Cardiac muscle cell (in vitro differentiated cells and primary cell): ENCODE results near the gene E2F2. TPM values are rescaled to one million over a fixed set of nuclear protein-coding genes. Genes with fewer than 3 reads are reported as not detected.
A peak's percentile ranks its signal among the peaks of the same experiment; 100 is the strongest.

Source experiments
- DNase-seq, 2 donors: peaks; one replicate each; pipeline versions ENCODE4 v3.0.0 to v3.0.0-alpha.2; 2010 to 2017; ENCODE audit warnings: low read depth in 1 of 2, low spot score in 1 of 2
- H3K27ac ChIP-seq: fragments of 200-600 bp; sonication (generic); 2 replicates; pipeline ENCODE4 v1.5.1; 2016
- H3K27me3 ChIP-seq: fragments of 200-600 bp; sonication (generic); 2 replicates; pipeline ENCODE4 v1.6.0; 2016; ENCODE audit warnings: control low read depth
- H3K36me3 ChIP-seq: fragments of 200-600 bp; sonication (generic); 2 replicates; pipeline ENCODE4 v1.5.1; 2016; ENCODE audit warnings: control low read depth
- H3K4me1 ChIP-seq: fragments of 200-600 bp; sonication (generic); 2 replicates; pipeline ENCODE4 v1.8.1; 2017; ENCODE audit warnings: low read depth, mild to moderate bottlenecking, mixed run types
- H3K4me3 ChIP-seq: fragments of 200-600 bp; sonication (generic); 2 replicates; pipeline ENCODE4 v1.5.1; 2016; ENCODE audit warnings: mild to moderate bottlenecking
- H3K9me3 ChIP-seq: fragments of 200-600 bp; sonication (generic); 2 replicates; pipeline ENCODE4 v1.5.1; 2017; ENCODE audit warnings: low read depth, mild to moderate bottlenecking, control low read depth
- polyA plus RNA-seq: library from polyadenylated mRNA; unstranded; fragments of >200 nt; fragmentation: Nextera tagmentation; extraction: Ambion mirVana; gene quantifications from 2 replicates; pipeline ENCODE4 v1.2.1, GENCODE V29; 2016
- total RNA-seq: library from RNA; depleted of rRNA; stranded (reverse); fragments of >200 nt; gene quantifications from 2 replicates; pipeline ENCODE4 v1.2.3, GENCODE V29; 2016
- TF ChIP-seq, protein P1 (sequence below): IDR thresholded peaks from 2 replicates; pipeline ENCODE4 v1.5.1; 2012; ENCODE audit warnings: low read depth, mild to moderate bottlenecking, low read length

Gene E2F2
- total and polyA plus RNA-seq, 2 experiments from 2014 or later: 2.1 to 2.2 TPM

DNA sequence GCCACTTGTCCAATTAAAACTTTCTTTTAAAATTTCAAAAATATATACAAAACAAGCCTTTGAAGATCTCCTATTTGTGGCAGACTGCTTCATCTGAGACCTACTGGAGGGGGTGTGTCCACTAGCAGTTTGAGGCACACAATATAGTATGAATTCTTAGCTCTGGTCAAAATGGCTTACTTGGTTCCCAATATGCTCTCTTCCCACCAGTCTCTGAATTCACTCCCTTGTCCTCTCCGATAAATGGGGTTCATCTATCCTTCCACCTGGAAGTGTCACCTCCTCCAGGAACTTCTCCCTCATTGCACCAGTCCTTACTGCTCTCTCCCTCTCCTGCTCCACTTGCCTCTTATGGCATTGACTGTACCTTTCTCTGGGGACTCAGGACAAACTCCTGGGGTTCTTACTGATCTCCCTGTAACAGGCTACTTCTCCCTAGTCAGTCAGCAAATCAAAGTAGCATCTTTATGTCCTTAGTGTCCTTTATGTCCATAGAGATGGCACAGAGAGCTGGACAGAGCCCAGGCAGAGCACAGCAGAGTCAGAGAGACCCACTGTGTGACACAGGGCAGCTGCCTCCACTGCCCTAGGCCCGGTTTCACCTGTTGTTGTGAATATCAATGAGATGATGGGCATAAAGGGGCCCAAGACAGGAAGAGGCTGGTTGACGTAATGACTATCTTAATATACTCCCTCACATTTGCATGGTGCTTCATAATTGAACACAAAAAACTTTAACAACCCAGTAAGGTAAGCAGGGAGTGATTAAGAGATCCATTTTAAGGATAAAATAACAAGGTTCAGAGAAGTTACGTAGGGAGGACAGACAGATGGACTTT lies 50.6 kb downstream of the E2F2 start:
- no peak for DNase-seq
- Histone ChIP-seq H3K4me3 (no peak overlapping the region), H3K36me3 (no peaks in the 10 kb centered on the region), H3K27me3 (no peaks in the 10 kb centered on the region), H3K4me1 (peaks cover 32% of the 10 kb centered on the region), H3K27ac (peak overlapping the region; percentile 92), H3K9me3 (no peaks in the 10 kb centered on the region)
- TF ChIP-seq, protein P1, sequence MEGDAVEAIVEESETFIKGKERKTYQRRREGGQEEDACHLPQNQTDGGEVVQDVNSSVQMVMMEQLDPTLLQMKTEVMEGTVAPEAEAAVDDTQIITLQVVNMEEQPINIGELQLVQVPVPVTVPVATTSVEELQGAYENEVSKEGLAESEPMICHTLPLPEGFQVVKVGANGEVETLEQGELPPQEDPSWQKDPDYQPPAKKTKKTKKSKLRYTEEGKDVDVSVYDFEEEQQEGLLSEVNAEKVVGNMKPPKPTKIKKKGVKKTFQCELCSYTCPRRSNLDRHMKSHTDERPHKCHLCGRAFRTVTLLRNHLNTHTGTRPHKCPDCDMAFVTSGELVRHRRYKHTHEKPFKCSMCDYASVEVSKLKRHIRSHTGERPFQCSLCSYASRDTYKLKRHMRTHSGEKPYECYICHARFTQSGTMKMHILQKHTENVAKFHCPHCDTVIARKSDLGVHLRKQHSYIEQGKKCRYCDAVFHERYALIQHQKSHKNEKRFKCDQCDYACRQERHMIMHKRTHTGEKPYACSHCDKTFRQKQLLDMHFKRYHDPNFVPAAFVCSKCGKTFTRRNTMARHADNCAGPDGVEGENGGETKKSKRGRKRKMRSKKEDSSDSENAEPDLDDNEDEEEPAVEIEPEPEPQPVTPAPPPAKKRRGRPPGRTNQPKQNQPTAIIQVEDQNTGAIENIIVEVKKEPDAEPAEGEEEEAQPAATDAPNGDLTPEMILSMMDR: no peak

DNA sequence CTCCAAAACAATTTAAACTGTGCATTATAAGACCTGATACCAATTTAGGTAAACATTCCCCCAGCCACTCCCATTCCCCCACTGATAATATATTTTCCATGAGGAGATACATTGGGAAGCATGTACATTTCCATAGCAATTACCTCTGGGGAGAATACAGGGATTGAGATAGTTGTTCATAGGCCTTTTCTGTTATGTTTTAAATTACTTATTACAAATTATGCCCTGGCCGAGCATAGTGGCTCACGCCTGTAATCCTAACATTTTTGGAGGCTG lies 51.4 kb downstream of the E2F2 start:
- H3K4me1 ChIP-seq: peaks cover 25% of the 10 kb centered on the region
- no peak for DNase-seq
- peak overlapping the region; percentile 92 for H3K27ac ChIP-seq
- no peaks in the 10 kb centered on the region for H3K9me3 ChIP-seq
- no peaks in the 10 kb centered on the region for H3K27me3 ChIP-seq
- no peaks in the 10 kb centered on the region for H3K36me3 ChIP-seq
- H3K4me3 ChIP-seq: no peak overlapping the region
- TF ChIP-seq, protein P1: no peak

DNA sequence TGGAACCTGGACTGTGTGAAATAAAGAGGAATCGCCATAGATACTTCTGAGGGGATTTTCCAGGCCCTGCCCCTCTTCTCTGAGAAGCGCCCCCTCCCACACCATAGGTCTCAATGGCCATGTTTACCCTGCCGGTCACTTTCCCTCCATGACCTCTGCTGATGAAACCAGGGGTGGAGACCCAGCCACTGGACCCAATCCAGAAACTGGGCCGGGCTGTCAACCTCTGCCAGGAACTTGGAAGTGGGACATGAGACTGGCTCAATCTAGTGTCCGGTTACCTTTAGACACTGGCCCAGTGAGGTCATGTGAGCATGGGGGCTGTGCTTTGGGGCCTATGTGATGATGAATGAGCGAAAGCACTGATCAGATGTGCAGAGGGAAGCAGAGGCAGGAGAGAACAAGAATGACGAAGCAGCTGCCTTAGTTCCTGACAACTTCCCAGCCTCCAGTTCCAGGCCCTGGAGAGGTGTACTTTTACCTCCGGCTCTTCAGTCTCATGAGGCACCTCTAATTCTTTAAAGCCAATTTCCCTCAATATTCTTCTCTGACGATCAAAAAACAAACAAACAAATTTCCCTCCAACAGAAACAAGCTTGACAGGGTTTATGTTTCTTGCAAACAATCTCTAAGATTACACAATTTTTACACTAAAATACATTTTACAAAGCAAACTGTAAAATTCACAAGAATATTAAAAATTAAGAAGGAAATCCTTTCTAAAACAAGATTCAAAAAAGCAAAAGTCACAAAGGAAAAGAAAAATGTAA lies 52.0 kb downstream of the E2F2 start:
- peak overlapping the region; percentile 92 for H3K27ac ChIP-seq
- DNase-seq: peak; percentile 87 to 88
- H3K36me3 ChIP-seq: no peaks in the 10 kb centered on the region
- H3K9me3 ChIP-seq: no peaks in the 10 kb centered on the region
- H3K4me3 ChIP-seq: no peak overlapping the region
- H3K4me1 ChIP-seq: peaks cover 25% of the 10 kb centered on the region
- H3K27me3 ChIP-seq: no peaks in the 10 kb centered on the region
- TF ChIP-seq, protein P1: no peak

DNA sequence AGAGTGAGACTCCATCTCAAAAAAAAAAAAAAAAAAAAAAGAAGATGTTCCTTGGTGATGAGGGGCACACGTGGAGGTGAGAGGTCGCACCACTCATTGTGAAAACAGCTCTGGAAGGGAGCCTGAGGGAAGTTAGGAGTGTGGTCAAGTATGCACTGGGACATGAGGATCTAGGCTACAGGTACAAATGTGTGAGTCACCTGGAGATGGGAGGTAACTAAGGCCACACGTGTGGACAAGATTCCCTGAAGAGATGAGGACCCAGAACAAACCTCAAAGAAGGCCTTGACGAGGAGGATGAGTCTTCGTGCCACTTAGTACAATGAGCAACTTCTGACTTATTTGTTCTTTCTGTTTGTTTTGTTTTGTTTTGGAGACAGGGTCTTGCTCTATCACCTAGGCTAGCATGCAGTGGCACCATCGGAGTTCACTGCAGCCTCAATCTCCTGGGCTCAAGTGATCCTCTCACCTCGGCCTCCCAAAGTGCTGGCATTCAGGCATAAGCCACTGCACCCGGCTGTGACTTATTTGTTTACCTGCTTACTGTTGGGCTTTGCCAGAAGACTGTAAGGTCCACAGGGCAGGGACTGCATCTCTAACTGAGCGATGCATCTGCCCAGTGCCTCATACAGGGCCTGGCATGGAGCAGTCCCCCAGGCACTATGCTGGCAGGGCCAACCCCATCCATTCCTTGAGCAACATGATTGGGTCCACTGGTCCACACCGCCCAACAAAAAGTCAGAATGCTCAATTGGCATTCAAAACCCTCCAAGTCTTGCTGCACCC lies 53.5 kb downstream of the E2F2 start:
- Histone ChIP-seq H3K4me3 (no peak overlapping the region), H3K9me3 (no peaks in the 10 kb centered on the region), H3K4me1 (peaks cover 25% of the 10 kb centered on the region), H3K36me3 (no peaks in the 10 kb centered on the region), H3K27ac (no peak overlapping the region), H3K27me3 (no peaks in the 10 kb centered on the region)
- DNase-seq: no peak
- TF ChIP-seq, protein P1: no peak

DNA sequence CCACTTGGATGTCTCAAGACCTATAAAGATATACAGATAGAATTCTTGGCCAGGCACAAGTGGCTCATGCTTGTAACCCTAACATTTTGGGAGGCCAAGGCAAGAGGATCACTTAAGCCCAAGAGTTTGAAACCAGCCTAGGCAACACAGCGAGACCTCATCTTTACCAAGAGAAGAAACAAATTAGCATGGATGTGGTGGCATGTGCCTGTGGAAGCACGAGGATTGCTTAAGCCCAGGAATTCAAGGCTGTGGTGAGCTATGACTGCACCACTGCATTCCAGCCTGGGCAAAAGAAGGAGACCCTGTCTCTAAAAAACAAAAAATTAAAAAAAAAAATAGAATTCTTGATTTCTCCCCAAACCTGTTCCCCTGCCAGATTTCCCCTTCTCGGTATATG lies 55.4 kb downstream of the E2F2 start:
- H3K4me1 ChIP-seq: peaks cover 16% of the 10 kb centered on the region
- H3K4me3 ChIP-seq: no peak overlapping the region
- TF ChIP-seq, protein P1: no peak
- DNase-seq: peak in 1 of 2 donors; percentile 82
- H3K36me3 ChIP-seq: no peaks in the 10 kb centered on the region
- H3K27ac ChIP-seq: no peak overlapping the region
- no peaks in the 10 kb centered on the region for H3K27me3 ChIP-seq
- H3K9me3 ChIP-seq: no peaks in the 10 kb centered on the region
